NT2/D1 (cell line): ENCODE measurements around the gene ELMO3.

Experiments used
- SUZ12 ChIP-seq: IDR thresholded peaks from 2 replicates; pipeline ENCODE4 v1.6.1; 2011; ENCODE audit not compliant: insufficient read length, insufficient read depth; ENCODE audit errors: extremely low read depth
- YY1 ChIP-seq: IDR thresholded peaks from 2 replicates; pipeline ENCODE4 v1.6.1; 2011; ENCODE audit not compliant: insufficient read length, insufficient read depth
- ZNF274 ChIP-seq: IDR thresholded peaks from 2 replicates; pipeline ENCODE4 v1.6.1; 2011; ENCODE audit warnings: mild to moderate bottlenecking, low read depth, low read length

DNA sequence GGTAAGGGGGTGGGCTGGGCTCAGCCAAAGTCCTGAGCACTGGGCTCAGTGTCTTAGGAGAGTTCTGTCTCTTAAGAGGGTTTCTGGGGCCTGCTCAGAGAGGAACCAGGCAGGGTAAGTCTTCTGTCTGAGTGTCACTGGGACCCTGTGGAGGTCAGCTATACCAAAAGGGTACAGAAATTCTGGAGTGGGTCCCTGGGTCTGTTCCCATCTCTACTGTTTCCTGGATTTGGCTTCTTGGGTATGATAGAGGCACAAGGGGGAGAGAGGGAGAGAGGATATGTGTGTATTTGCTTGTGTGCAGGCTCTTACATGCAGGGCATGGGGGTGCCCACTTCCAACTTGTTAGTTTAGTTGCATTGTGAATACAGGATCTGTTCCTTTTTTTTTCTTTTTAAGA, 5.4 kb upstream of the ELMO3 start:
- TF ChIP-seq ZNF274 (no peak), YY1 (no peak), SUZ12 (no peak)
